Testis (tissue), 2 donors: ENCODE data around the gene CENPX.

ENCODE experiments used
- POLR2A ChIP-seq: fragments of 450-650 bp; IDR thresholded peaks from one replicate; pipeline ENCODE4 v1.6.1; 2017; ENCODE audit warnings: antibody characterized with exemption, mild to moderate bottlenecking, moderate library complexity
- TF ChIP-seq, protein P1 (sequence below), 3 experiments: fragments of 450-650 bp in 2 of 3; fragments of 200-600 bp in 1 of 3; sonication (generic) in 1 of 3; IDR thresholded peaks; one replicate each; pipeline ENCODE4 v1.5.1; 2016 to 2019; ENCODE audit warnings: antibody characterized with exemption in 3 of 3, mild to moderate bottlenecking in 2 of 3, moderate library complexity in 1 of 3

DNA sequence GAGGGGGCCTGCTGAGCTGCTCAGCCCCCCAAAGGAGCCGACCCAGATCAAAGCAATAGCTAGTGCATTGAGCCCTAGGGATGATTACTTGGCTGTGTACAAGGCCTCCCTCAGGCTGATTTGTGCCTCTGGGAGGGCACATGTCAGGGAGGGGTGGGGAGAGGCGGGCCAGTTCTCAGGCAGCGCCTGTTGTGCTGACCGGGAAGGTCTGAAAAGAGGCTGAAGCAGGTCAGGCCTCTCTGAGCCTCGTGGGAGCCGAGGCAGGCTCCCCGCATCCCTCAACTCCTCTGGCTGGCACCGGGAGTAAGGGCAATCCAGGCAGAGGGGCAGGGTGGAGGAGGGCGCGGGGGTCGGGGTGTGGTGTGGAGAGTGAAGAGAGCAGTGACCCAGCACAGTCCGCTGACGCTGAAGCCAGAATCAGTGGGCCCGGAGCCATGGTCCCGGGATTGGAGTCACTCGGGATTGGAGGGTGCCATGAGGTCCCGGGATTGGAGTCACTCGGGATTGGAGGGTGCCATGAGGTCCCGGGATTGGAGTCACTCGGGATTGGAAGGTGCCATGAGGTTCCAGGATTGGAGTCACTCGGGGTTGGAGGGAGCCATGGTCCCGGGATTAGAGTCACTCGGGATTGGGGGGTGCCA, 11.8 kb upstream of the CENPX start:
- TF ChIP-seq, protein P1, sequence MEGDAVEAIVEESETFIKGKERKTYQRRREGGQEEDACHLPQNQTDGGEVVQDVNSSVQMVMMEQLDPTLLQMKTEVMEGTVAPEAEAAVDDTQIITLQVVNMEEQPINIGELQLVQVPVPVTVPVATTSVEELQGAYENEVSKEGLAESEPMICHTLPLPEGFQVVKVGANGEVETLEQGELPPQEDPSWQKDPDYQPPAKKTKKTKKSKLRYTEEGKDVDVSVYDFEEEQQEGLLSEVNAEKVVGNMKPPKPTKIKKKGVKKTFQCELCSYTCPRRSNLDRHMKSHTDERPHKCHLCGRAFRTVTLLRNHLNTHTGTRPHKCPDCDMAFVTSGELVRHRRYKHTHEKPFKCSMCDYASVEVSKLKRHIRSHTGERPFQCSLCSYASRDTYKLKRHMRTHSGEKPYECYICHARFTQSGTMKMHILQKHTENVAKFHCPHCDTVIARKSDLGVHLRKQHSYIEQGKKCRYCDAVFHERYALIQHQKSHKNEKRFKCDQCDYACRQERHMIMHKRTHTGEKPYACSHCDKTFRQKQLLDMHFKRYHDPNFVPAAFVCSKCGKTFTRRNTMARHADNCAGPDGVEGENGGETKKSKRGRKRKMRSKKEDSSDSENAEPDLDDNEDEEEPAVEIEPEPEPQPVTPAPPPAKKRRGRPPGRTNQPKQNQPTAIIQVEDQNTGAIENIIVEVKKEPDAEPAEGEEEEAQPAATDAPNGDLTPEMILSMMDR (IDR thresholded peaks at IDR 0.05), result no peak
- TF ChIP-seq POLR2A, result no peak
